H1 (cell line): ENCODE results near the gene CPHXL2. TPM values are rescaled to one million over a fixed set of nuclear protein-coding genes. Genes with fewer than 3 reads are reported as not detected.

ENCODE experiments used
- CTCF ChIA-PET: fragments of 300-600 bp; sonication (Branson Sonifier 250); formaldehyde crosslinking; loops from one replicate; lab custom pipeline; 2021; ENCODE audit not compliant: partially characterized antibody; lab: Charles Lee
- POLR2A ChIA-PET: fragments of 300-600 bp; sonication (Branson Sonifier 250); formaldehyde crosslinking; loops from one replicate; lab custom pipeline; 2021; ENCODE audit warnings: inconsistent platforms; ENCODE audit not compliant: partially characterized antibody; lab: Charles Lee
- DNase-seq, 2 experiments: peaks; one replicate each; pipeline versions ENCODE4 v3.0.0 to v3.0.0-alpha.2; 2010 to 2022; ENCODE audit warnings: low spot score in 2 of 2, low read depth in 1 of 2, mixed read lengths in 1 of 2
- FAIRE-seq: peaks from 2 replicates; lab custom pipeline; 2011; peaks lifted over from hg19 to GRCh38; lab: Jason Lieb, UNC
- H2AFZ ChIP-seq: 2 replicates; pipeline ENCODE4 v1.8.1; 2012; ENCODE audit warnings: low read length, inconsistent platforms
- H2AK5ac ChIP-seq: 2 replicates; pipeline ENCODE4 v1.6.1; 2013; ENCODE audit warnings: low read depth, low read length
- H2BK120ac ChIP-seq: replicated peaks from 2 replicates; pipeline ENCODE3; 2013; ENCODE audit warnings: low read depth, low read length, inconsistent platforms
- H2BK12ac ChIP-seq: 2 replicates; pipeline ENCODE4 v1.6.1; 2013; ENCODE audit warnings: low read depth, low read length
- H2BK15ac ChIP-seq: 2 replicates; pipeline ENCODE4 v1.6.1; 2013; ENCODE audit warnings: low read length
- H2BK20ac ChIP-seq: 2 replicates; pipeline ENCODE4 v1.6.1; 2013; ENCODE audit warnings: low read length
- H2BK5ac ChIP-seq: 2 replicates; pipeline ENCODE4 v1.6.1; 2013; ENCODE audit warnings: low read depth, low read length
- H3K14ac ChIP-seq: 2 replicates; pipeline ENCODE4 v1.6.1; 2013; ENCODE audit warnings: inconsistent platforms; ENCODE audit not compliant: insufficient read length
- H3K18ac ChIP-seq: 2 replicates; pipeline ENCODE4 v1.6.1; 2013; ENCODE audit warnings: low read length; ENCODE audit errors: extremely low read depth
- H3K23ac ChIP-seq: 2 replicates; pipeline ENCODE4 v1.6.1; 2013; ENCODE audit warnings: inconsistent platforms; ENCODE audit not compliant: insufficient read length
- H3K23me2 ChIP-seq: 2 replicates; pipeline ENCODE4 v1.6.1; 2013; ENCODE audit warnings: low read depth, low read length
- H3K27ac ChIP-seq: 2 replicates; pipeline ENCODE4 v1.6.1; 2011; ENCODE audit warnings: low read depth, low read length, inconsistent platforms
- H3K27me3 ChIP-seq, 4 experiments: replicated peaks in 1 of 4; 1 replicate in 1 of 4; 2 replicates in 3 of 4; pipeline versions ENCODE4 v1.6.1 to v1.8.1; 2011 to 2013; ENCODE audit warnings: low read length in 3 of 4, mild to moderate bottlenecking in 3 of 4, inconsistent platforms in 2 of 4, mixed read lengths in 2 of 4, moderate library complexity in 1 of 4; ENCODE audit not compliant: control insufficient read depth in 3 of 4, insufficient read depth in 3 of 4; ENCODE audit errors: extremely low read depth in 1 of 4
- H3K36me3 ChIP-seq, 4 experiments: 2 replicates each; pipeline versions ENCODE4 v1.6.1 to v1.8.1; 2011 to 2013; ENCODE audit warnings: mild to moderate bottlenecking in 4 of 4, low read length in 3 of 4, moderate library complexity in 2 of 4, control low read depth in 1 of 4, inconsistent platforms in 1 of 4; ENCODE audit not compliant: insufficient read depth in 4 of 4, control insufficient read depth in 2 of 4
- H3K4ac ChIP-seq: replicated peaks from 2 replicates; pipeline ENCODE3; 2013; ENCODE audit warnings: low read length, low read depth, mixed read lengths, inconsistent platforms; ENCODE audit not compliant: insufficient read length
- H3K4me1 ChIP-seq, 4 experiments: replicated peaks in 1 of 4; 1 replicate in 1 of 4; 2 replicates in 3 of 4; pipeline versions ENCODE4 v1.6.1 to v1.8.1; 2011 to 2013; ENCODE audit warnings: low read length in 3 of 4, inconsistent platforms in 2 of 4, mixed read lengths in 1 of 4; ENCODE audit not compliant: insufficient read depth in 4 of 4, control insufficient read depth in 3 of 4
- H3K4me2 ChIP-seq, 2 experiments: 2 replicates each; pipeline versions ENCODE4 v1.6.1 to v1.8.1; 2011 to 2013; ENCODE audit warnings: low read depth in 2 of 2, low read length in 2 of 2, control low read depth in 1 of 2, inconsistent platforms in 1 of 2, mild to moderate bottlenecking in 1 of 2; ENCODE audit not compliant: insufficient read depth in 1 of 2
- H3K4me3 ChIP-seq, 4 experiments: fragments of 200-600, 300-600 bp in 1 of 4; sonication (generic), shearing (Covaris generic), sonication (Bioruptor Twin) in 1 of 4; 2 replicates each; pipeline versions ENCODE4 v1.5.1 to v1.8.1; 2011 to 2016; ENCODE audit warnings: low read length in 4 of 4, low read depth in 3 of 4, control low read depth in 2 of 4, inconsistent platforms in 2 of 4, mild to moderate bottlenecking in 2 of 4, mixed read lengths in 1 of 4, moderate library complexity in 1 of 4; ENCODE audit not compliant: insufficient read depth in 2 of 4; ENCODE audit errors: extremely low read depth in 1 of 4
- H3K56ac ChIP-seq: replicated peaks from 2 replicates; pipeline ENCODE3; 2013; ENCODE audit warnings: low read depth, mild to moderate bottlenecking, mixed read lengths, low read length, inconsistent platforms; ENCODE audit not compliant: insufficient read length
- H3K79me1 ChIP-seq: 2 replicates; pipeline ENCODE4 v1.6.1; 2013; ENCODE audit warnings: low read depth, low read length, control low read depth
- H3K79me2 ChIP-seq, 2 experiments: 2 replicates each; pipeline versions ENCODE4 v1.6.1 to v1.8.1; 2012 to 2013; ENCODE audit warnings: low read length in 2 of 2, mild to moderate bottlenecking in 2 of 2, inconsistent platforms in 1 of 2; ENCODE audit not compliant: insufficient read depth in 2 of 2, control insufficient read depth in 1 of 2
- H3K9ac ChIP-seq, 4 experiments: replicated peaks in 1 of 4; 1 replicate in 1 of 4; 2 replicates in 3 of 4; pipeline versions ENCODE4 v1.6.1 to v1.8.1; 2011 to 2013; ENCODE audit warnings: low read depth in 3 of 4, low read length in 3 of 4, control low read depth in 2 of 4, mild to moderate bottlenecking in 2 of 4, moderate library complexity in 2 of 4, inconsistent platforms in 1 of 4; ENCODE audit errors: extremely low read depth in 1 of 4
- H3K9me3 ChIP-seq, 2 experiments: 2 replicates each; pipeline versions ENCODE4 v1.6.1 to v1.8.1; 2012 to 2013; ENCODE audit warnings: mild to moderate bottlenecking in 2 of 2, moderate library complexity in 2 of 2, control low read depth in 1 of 2, inconsistent platforms in 1 of 2, low read depth in 1 of 2, low read length in 1 of 2, mixed read lengths in 1 of 2; ENCODE audit not compliant: insufficient read depth in 2 of 2
- H4K20me1 ChIP-seq, 2 experiments: replicated peaks in 1 of 2; 2 replicates each; pipeline versions ENCODE3 to v1.8.1; 2011 to 2013; ENCODE audit warnings: inconsistent platforms in 2 of 2, low read length in 2 of 2, mild to moderate bottlenecking in 1 of 2; ENCODE audit not compliant: insufficient read depth in 2 of 2, control insufficient read depth in 1 of 2
- H4K5ac ChIP-seq: 2 replicates; pipeline ENCODE4 v1.6.1; 2013; ENCODE audit warnings: low read length, low read depth, mixed read lengths, inconsistent platforms; ENCODE audit not compliant: insufficient read length
- H4K8ac ChIP-seq: 2 replicates; pipeline ENCODE4 v1.8.0; 2013; ENCODE audit warnings: mild to moderate bottlenecking, moderate library complexity, low read length, inconsistent platforms; ENCODE audit not compliant: insufficient read depth; ENCODE audit errors: extremely low read depth
- H4K91ac ChIP-seq: replicated peaks from 2 replicates; pipeline ENCODE3; 2013; ENCODE audit warnings: low read length, mixed read lengths, inconsistent platforms; ENCODE audit not compliant: insufficient read length
- ASH2L ChIP-seq: fragments of 200-600, 300-600 bp; sonication (generic); IDR thresholded peaks from one replicate; pipeline ENCODE4 v1.7.1; 2017; ENCODE audit warnings: low read length
- CREB1 ChIP-seq: IDR thresholded peaks from 2 replicates; pipeline ENCODE4 v1.6.1; 2012; ENCODE audit warnings: inconsistent platforms
- CTBP2 ChIP-seq: IDR thresholded peaks from 2 replicates; pipeline ENCODE4 v1.7.0; 2011; ENCODE audit warnings: borderline replicate concordance, mild to moderate bottlenecking, moderate library complexity, mixed read lengths, low read length; ENCODE audit not compliant: insufficient read depth, insufficient read length
- PHF8 ChIP-seq: fragments of 200-600 bp; sonication (generic); conservative IDR thresholded peaks from 2 replicates; pipeline ENCODE4 v1.7.1; 2012; ENCODE audit warnings: low read depth, mild to moderate bottlenecking, inconsistent platforms, low read length, moderate library complexity
- POU5F1 ChIP-seq: IDR thresholded peaks from 2 replicates; pipeline ENCODE4 v1.6.1; 2011; ENCODE audit warnings: low read depth, mild to moderate bottlenecking, low read length, moderate library complexity
- RXRA ChIP-seq: IDR thresholded peaks from 2 replicates; pipeline ENCODE4 v1.6.1; 2011; ENCODE audit warnings: low read depth, mild to moderate bottlenecking, low read length, moderate library complexity; ENCODE audit not compliant: insufficient read depth
- SAP30 ChIP-seq: fragments of 300-600 bp; sonication (generic); IDR thresholded peaks from 2 replicates; pipeline ENCODE4 v1.7.1; 2012; ENCODE audit warnings: low read length, moderate library complexity, mild to moderate bottlenecking, inconsistent platforms; ENCODE audit not compliant: insufficient read depth, insufficient replicate concordance
- TAF1 ChIP-seq: IDR thresholded peaks from 2 replicates; pipeline ENCODE4 v1.6.1; 2011; ENCODE audit warnings: mild to moderate bottlenecking, low read depth, low read length
- TBP ChIP-seq: IDR thresholded peaks from 2 replicates; pipeline ENCODE4 v1.6.1; 2011; ENCODE audit warnings: low read depth, low read length, improper control_type of control experiment
- TCF12 ChIP-seq: IDR thresholded peaks from 2 replicates; pipeline ENCODE4 v1.6.1; 2011; ENCODE audit warnings: low read depth, mild to moderate bottlenecking, low read length
- ZNF274 ChIP-seq: IDR thresholded peaks from 2 replicates; pipeline ENCODE4 v1.7.0; 2012; ENCODE audit warnings: low read length, borderline replicate concordance; ENCODE audit errors: extremely low read depth
- WGBS, 2 experiments: shearing (Covaris generic) in 1 of 2; methylation state at CpG; one replicate each; pipeline versions ENCODE4 v1.1.6 to v1.1.7; 2013 to 2015; ENCODE audit warnings: low lambda C conversion rate in 2 of 2, mixed read lengths in 2 of 2, inconsistent platforms in 1 of 2, low coverage in 1 of 2, missing lambda C conversion rate in 1 of 2; ENCODE audit not compliant: insufficient replicate concordance in 2 of 2, insufficient coverage in 1 of 2, insufficient read length in 1 of 2; ENCODE audit errors: extremely low coverage in 1 of 2, missing lambda C conversion rate in 1 of 2; 5-methylcytosine and 5-hydroxymethylcytosine counted together
- polyA plus RNA-seq, 7 experiments: library from polyadenylated mRNA; depleted of rRNA in 3 of 7; stranded (reverse) in 5 of 7; unstranded in 2 of 7; fragments of >200 nt in 5 of 7; fragments of 200-250 nt in 2 of 7; gene quantifications; 1 replicate in 5 of 7; 2 replicates in 1 of 7; 4 replicates in 1 of 7; pipeline versions ENCODE4 v1.2.1 to v1.2.3, GENCODE V29; 2011 to 2013; ENCODE audit warnings: missing spikeins in 2 of 7, mixed read lengths in 2 of 7
- total RNA-seq: library from RNA; stranded (reverse); fragmentation: NEBNext Ultra II Directional; extraction: Animal tissue kit (Norgen Biotek cat#: 25700); gene quantifications from 2 replicates; pipeline ENCODE4 v1.2.1, GENCODE V29; 2021

The CPHXL2 gene
- total and polyA plus RNA-seq, 2 of the 8 experiments (the other 6 are each of a cell fraction or from before 2014, with no cell fraction given) = not detected

DNA sequence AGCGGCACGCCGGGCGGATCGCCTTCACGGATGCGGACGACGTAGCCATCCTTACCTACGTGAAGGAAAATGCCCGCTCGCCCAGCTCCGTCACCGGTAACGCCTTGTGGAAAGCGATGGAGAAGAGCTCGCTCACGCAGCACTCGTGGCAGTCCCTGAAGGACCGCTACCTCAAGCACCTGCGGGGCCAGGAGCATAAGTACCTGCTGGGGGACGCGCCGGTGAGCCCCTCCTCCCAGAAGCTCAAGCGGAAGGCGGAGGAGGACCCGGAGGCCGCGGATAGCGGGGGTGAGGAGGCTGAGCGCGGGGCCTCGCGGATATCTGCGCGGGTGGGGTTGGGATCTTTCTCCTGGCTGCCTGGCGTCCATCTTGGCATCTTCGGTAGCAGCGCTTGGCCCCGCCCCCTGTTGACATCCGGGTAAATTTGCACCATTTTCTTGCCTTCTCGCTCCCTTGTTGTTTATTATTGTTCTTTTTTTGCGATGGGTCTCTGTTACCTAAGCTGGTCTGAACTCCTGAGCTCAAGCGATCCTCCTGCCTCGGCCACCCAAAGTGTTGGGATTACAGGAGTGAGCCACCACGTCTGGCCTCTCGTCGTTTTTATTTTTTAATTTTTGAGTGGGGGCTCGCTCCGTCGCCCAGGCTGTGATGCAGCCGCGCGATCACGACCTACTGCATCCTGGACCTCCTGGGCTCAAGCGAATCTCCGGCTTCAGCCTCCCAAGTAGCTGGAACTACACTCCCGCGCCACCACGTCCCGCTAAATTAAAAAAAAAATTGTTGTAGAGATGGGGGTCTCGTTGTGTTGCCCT lies 28.3 kb downstream of the CPHXL2 start:
- peak overlapping the region; percentile 91 for H2BK5ac ChIP-seq
- H3K4me2 ChIP-seq = peak overlapping the region; percentile 86 to 92
- no peak overlapping the region for H3K23ac ChIP-seq
- no peak overlapping the region; the same call in 1 of the 2 replicates for H2BK15ac ChIP-seq
- H3K27me3 ChIP-seq = no peaks in the 10 kb centered on the region
- peak overlapping the region; percentile 94 for H4K8ac ChIP-seq
- no peak overlapping the region for H3K14ac ChIP-seq
- peaks cover 2 to 9% of the 10 kb centered on the region in 2 experiments for H4K20me1 ChIP-seq
- peaks cover 13% of the 10 kb centered on the region for H3K79me1 ChIP-seq
- peak overlapping the region; percentile 72 to 96 (median 90) for H3K9ac ChIP-seq
- H3K56ac ChIP-seq = peak overlapping the region; percentile 87
- peak overlapping the region; percentile 90 for H3K27ac ChIP-seq
- H2BK20ac ChIP-seq = no peak overlapping the region
- no peak overlapping the region for H2BK120ac ChIP-seq
- H2BK12ac ChIP-seq = no peak overlapping the region; the same call in 1 of the 2 replicates
- WGBS, 2 experiments = 1% methylated on average over 62 of the region's 62 CpGs; no CpG with 5 or more reads in 1 of the 2 experiments
- H3K9me3 ChIP-seq = no peaks in the 10 kb centered on the region
- H3K79me2 ChIP-seq = peaks cover 37 to 89% of the 10 kb centered on the region in 2 experiments
- peaks cover 0 to 16% (median 0%) of the 10 kb centered on the region in 4 experiments; a peak in 2 of 8 replicates for H3K36me3 ChIP-seq
- H4K91ac ChIP-seq = peak overlapping the region; percentile 68
- peaks cover 0 to 4% (median 1%) of the 10 kb centered on the region in 4 experiments; a peak in 3 of 7 replicates for H3K4me1 ChIP-seq
- peak overlapping the region; percentile 83 to 99 (median 97) for H3K4me3 ChIP-seq
- ChIA-PET CTCF (interaction anchor here (0.6 to 2.7 kb wide), 6 partner anchors 8 to 183 kb away, joined by 3 to 8 read pairs (median 6); partner anchors contain the start of gene TMEM170A), POLR2A (interaction anchor here (0.6 to 2.4 kb wide), 11 partner anchors 10 to 215 kb away, joined by 3 to 7 read pairs (median 4); partner anchors contain the start of gene CFDP1)
- H3K23me2 ChIP-seq = peaks cover 5% of the 10 kb centered on the region
- FAIRE-seq (no peak), DNase-seq (peak in 1 of 2 experiments; percentile 92)
- H3K4ac ChIP-seq = no peak overlapping the region
- H3K18ac ChIP-seq = peak overlapping the region; percentile 84; the same call in 1 of the 2 replicates
- no peak overlapping the region for H2AK5ac ChIP-seq
- H4K5ac ChIP-seq = peak overlapping the region; percentile 93
- peak overlapping the region; percentile 83; the same call in 1 of the 2 replicates for H2AFZ ChIP-seq
- TF ChIP-seq TBP = no peak; the same call in 1 of the 2 replicates
- no peak for TF ChIP-seq TCF12
- peak; percentile 61 for TF ChIP-seq CREB1
- TF ChIP-seq ASH2L = peak; percentile 16
- no peak for TF ChIP-seq POU5F1
- peak; percentile 79 for TF ChIP-seq TAF1
- TF ChIP-seq RXRA = no peak
- peak; percentile 31 for TF ChIP-seq SAP30
- no peak for TF ChIP-seq CTBP2
- TF ChIP-seq ZNF274 = no peak
- TF ChIP-seq PHF8 = 0 out of 2 replicates have a peak, but pooled peaks have one; percentile 30
